ENCODE data around the gene BTBD7. TPM values are rescaled to one million over a fixed set of nuclear protein-coding genes. Genes with fewer than 3 reads are reported as not detected.
A peak's percentile ranks its signal among the peaks of the same experiment; 100 is the strongest.

BTBD7 gene
- total RNA-seq, 4 donors from 2014 or later, result 17.9 to 30.5 (median 20.9) TPM

DNA sequence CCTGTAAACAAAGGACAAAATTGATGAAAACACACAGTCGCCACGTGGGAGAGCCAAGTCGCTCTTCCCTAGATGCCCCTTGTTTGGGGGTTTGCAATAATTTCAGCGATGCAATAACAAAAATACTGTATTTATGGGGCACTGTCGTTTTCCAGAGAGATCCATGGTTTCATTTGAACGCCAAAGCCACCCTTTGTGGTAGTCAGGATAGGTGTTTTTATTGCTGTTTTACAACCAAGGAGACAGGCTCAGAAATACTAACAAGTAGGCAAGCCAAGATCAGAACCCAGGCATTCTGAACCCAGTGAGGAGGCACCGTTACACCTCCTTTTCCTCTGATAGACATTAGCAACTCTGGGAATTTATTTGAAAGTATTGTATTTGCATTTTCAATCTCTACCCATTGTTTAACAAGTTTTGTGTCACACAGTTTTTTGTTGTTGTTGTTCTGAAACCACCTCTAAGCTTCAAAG lies 831 bp upstream of the BTBD7 start:
- no peaks in the 10 kb centered on the region for H3K27me3 ChIP-seq
- H3K4me3 ChIP-seq, result peak overlapping the region; percentile 67 to 95 (median 88)
- peaks cover 5 to 40% (median 18%) of the 10 kb centered on the region in 3 donors for H3K4me1 ChIP-seq
- H3K9me3 ChIP-seq, result no peaks in the 10 kb centered on the region
- TF ChIP-seq POLR2A (IDR thresholded peaks at IDR 0.05) (no peak), CTCF (IDR thresholded peaks at IDR 0.05) (no peak)
- H3K27ac ChIP-seq, result peak overlapping the region; percentile 92 to 99 (median 98)
- WGBS, 2 donors, result 5 to 8% methylated on average over 7 of the region's 7 CpGs
- intact Hi-C loops (cut with DNase I), result no loop called here
- DNase-seq, result no peak
- H3K36me3 ChIP-seq, result no peaks in the 10 kb centered on the region

DNA sequence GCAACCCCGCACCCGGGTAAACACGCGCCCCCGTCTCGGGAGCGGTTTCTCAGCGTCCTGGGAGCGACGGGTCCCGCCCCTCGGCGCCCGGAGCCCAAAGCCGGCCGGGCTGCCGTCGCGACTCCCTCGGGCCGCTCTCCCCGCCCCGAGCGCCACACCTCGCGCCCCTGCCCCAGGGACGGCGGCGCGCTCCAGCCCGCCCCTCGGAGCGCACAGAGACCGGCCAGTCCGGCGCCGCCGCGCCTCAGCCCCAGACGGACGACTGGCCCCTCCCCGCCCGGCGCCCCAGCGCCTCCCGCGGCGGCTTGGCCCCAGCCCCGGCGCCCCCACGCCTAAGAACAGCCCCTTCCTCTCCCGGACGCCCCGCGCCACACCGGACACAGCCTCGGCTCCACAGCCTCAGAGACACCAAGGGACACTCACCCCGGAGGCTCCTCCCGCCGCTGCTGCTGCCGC lies 411 bp downstream of the BTBD7 start:
- Histone ChIP-seq H3K9me3 (no peaks in the 10 kb centered on the region), H3K4me1 (peaks cover 5 to 40% (median 18%) of the 10 kb centered on the region in 3 donors), H3K27me3 (no peaks in the 10 kb centered on the region), H3K27ac (peak overlapping the region; percentile 92 to 99 (median 98)), H3K36me3 (no peaks in the 10 kb centered on the region), H3K4me3 (peak overlapping the region; percentile 67 to 95 (median 88))
- TF ChIP-seq CTCF (IDR thresholded peaks at IDR 0.05) (no peak), POLR2A (IDR thresholded peaks at IDR 0.05) (no peak)
- intact Hi-C loops (cut with DNase I), result no loop called here
- 0% methylated on average over 3 of the region's 61 CpGs; no CpG with 5 or more reads in 1 of the 2 donors for WGBS, 2 donors
- DNase-seq, result no peak

DNA sequence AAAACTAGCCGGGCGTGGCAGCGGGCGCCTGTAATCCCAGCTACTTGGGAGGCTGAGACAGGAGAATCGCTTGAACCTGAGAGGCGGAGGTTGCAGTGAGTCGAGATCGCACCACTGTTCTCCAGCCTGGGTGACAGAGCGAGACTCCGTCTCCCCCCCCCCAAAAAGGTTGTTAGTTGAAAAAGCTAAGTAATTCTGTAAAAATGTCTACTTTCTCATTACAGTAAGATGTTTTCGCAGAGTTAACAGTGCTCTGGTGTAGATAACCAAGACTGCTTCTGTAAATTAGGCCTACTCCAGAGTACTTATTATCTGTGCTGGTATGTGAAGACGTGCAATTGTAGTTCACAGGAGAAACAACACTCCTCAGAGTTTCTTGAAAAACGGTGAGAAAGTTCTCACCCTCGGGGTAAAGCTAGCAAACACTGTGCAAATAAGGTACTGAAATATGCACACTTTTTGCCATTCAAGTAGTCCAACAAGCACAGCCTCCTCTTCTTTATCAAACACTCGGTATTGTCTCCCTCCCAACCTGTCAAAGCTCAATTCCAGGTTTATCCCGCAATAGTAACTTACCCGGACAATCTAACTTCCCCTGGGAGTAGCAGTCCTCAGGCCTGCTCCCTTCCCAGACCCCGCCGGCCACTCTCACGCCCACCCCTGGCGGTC lies 974 bp downstream of the BTBD7 start:
- peaks cover 5 to 40% (median 18%) of the 10 kb centered on the region in 3 donors for H3K4me1 ChIP-seq
- TF ChIP-seq POLR2A (IDR thresholded peaks at IDR 0.05) (no peak), CTCF (IDR thresholded peaks at IDR 0.05) (no peak)
- peak overlapping the region; percentile 92 to 99 (median 98) for H3K27ac ChIP-seq
- no peak for DNase-seq
- no peaks in the 10 kb centered on the region for H3K9me3 ChIP-seq
- H3K36me3 ChIP-seq, result no peaks in the 10 kb centered on the region
- intact Hi-C loops (cut with DNase I), result no loop called here
- H3K27me3 ChIP-seq, result no peaks in the 10 kb centered on the region
- peak overlapping the region; percentile 67 to 95 (median 88) for H3K4me3 ChIP-seq
- WGBS, 2 donors, result 27 to 32% methylated on average over 17 to 20 of the region's 21 CpGs

- 52 to 59% methylated on average over 11 to 17 of the region's 17 CpGs for WGBS, 2 donors
Measured at GRCh38 chr14:93331002-93331727, 1.7 kb downstream of the BTBD7 start.

More at GRCh38 chr14:93331002-93331727, 1.7 kb downstream of the BTBD7 start:
- H3K4me1 ChIP-seq, result peaks cover 5 to 42% (median 18%) of the 10 kb centered on the region in 3 donors
- DNase-seq, result no peak
- H3K9me3 ChIP-seq, result no peaks in the 10 kb centered on the region
- intact Hi-C loops (cut with DNase I), result no loop called here
- TF ChIP-seq CTCF (IDR thresholded peaks at IDR 0.05) (no peak), POLR2A (IDR thresholded peaks at IDR 0.05) (no peak)
- H3K27ac ChIP-seq, result peak overlapping the region; percentile 92 to 99 (median 98)
- H3K36me3 ChIP-seq, result no peaks in the 10 kb centered on the region
- no peaks in the 10 kb centered on the region for H3K27me3 ChIP-seq
- H3K4me3 ChIP-seq, result peak overlapping the region; percentile 67 to 95 (median 88)
